DND-41 (cell line): Measurements from ENCODE around the gene IQGAP3.

ENCODE experiments used
- ATAC-seq: fragments of 200-7000 bp; cut with Tn5 transposase; 3 replicates; pipeline ENCODE4 v1.9.1; 2021; ENCODE audit warnings: low read depth; ENCODE audit not compliant: insufficient read depth
- DNase-seq: peaks from one replicate; pipeline ENCODE4 v3.0.0-alpha.2; 2020
- H2AFZ ChIP-seq: 2 replicates; pipeline ENCODE4 v1.6.0; 2012; ENCODE audit warnings: low read depth, low read length
- H3K27ac ChIP-seq: 2 replicates; pipeline ENCODE4 v1.5.1; 2012; ENCODE audit warnings: low read length, inconsistent platforms
- H3K27me3 ChIP-seq: fragments of 200-600 bp; sonication (generic); 2 replicates; pipeline ENCODE4 v1.6.0; 2012; ENCODE audit warnings: low read length, mild to moderate bottlenecking, inconsistent platforms; ENCODE audit not compliant: insufficient read depth, poor library complexity
- H3K36me3 ChIP-seq: 2 replicates; pipeline ENCODE4 v1.5.1; 2012; ENCODE audit warnings: low read length, inconsistent platforms; ENCODE audit not compliant: insufficient read depth
- H3K4me1 ChIP-seq: 2 replicates; pipeline ENCODE4 v1.5.1; 2012; ENCODE audit warnings: mild to moderate bottlenecking, low read length; ENCODE audit not compliant: insufficient read depth
- H3K4me2 ChIP-seq: 2 replicates; pipeline ENCODE4 v1.6.0; 2012; ENCODE audit warnings: mild to moderate bottlenecking, moderate library complexity, low read length, inconsistent platforms; ENCODE audit not compliant: insufficient read depth
- H3K4me3 ChIP-seq, 2 experiments: fragments of 200-600 bp in 1 of 2; shearing (Covaris generic) in 1 of 2; 2 replicates each; pipeline ENCODE4 v1.5.1; 2012 to 2016; ENCODE audit warnings: inconsistent platforms in 2 of 2, low read length in 2 of 2, mild to moderate bottlenecking in 2 of 2, low read depth in 1 of 2, moderate library complexity in 1 of 2
- H3K79me2 ChIP-seq: 2 replicates; pipeline ENCODE4 v1.6.0; 2012; ENCODE audit warnings: low read length, inconsistent platforms; ENCODE audit not compliant: insufficient read depth
- H3K9ac ChIP-seq: 2 replicates; pipeline ENCODE4 v1.6.0; 2012; ENCODE audit warnings: low read depth, mild to moderate bottlenecking, inconsistent platforms, low read length, moderate library complexity
- H3K9me3 ChIP-seq: 2 replicates; pipeline ENCODE4 v1.5.1; 2012; ENCODE audit warnings: low read length, moderate library complexity, mild to moderate bottlenecking, inconsistent platforms; ENCODE audit not compliant: insufficient read depth, severe bottlenecking
- H4K20me1 ChIP-seq: 2 replicates; pipeline ENCODE4 v1.6.0; 2012; ENCODE audit warnings: low read length; ENCODE audit not compliant: insufficient read depth
- CTCF ChIP-seq: IDR thresholded peaks from 2 replicates; pipeline ENCODE4 v1.5.1; 2012; ENCODE audit warnings: borderline replicate concordance, low read length, moderate library complexity, mild to moderate bottlenecking; ENCODE audit not compliant: poor library complexity, severe bottlenecking; ENCODE audit errors: extremely low read depth
- EZH2 ChIP-seq: IDR thresholded peaks from 3 replicates; pipeline ENCODE4 v1.6.1; 2012; ENCODE audit warnings: borderline replicate concordance, low read depth, mild to moderate bottlenecking, moderate library complexity, low read length, inconsistent platforms; ENCODE audit not compliant: severe bottlenecking

The IQGAP3 gene

DNA sequence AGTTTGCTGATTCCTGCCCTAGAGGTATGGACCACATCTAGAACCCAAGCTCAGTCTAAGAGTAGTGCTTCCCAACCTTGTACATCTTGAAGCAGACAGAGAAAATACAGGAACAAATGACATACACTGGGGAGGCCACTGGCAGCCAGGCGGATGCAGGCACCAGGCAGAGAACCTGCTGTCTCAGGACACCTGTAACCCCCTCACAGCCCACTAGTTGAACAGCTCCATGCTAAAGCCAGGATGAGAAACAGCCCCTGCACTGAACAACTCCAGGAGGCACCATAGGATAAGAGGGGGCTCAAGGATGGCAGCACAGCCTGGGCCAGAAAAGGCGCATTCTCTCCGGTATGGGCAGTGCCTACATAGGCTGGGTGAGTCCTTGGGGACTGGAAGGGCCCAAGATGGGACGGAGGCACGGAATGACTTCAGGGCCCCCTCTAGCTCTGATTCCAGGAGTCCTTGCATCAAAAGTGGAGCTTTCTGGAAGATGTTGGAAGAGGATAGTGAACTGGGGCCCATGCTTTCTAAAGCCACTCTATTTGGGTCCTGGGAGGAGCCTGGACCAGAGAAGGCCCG, 87.8 kb downstream of the IQGAP3 start:
- Histone ChIP-seq H3K9ac (no peak overlapping the region), H3K79me2 (peaks cover 60% of the 10 kb centered on the region), H4K20me1 (peaks cover 78% of the 10 kb centered on the region), H3K36me3 (peaks cover 51% of the 10 kb centered on the region), H3K27me3 (no peaks in the 10 kb centered on the region), H3K4me3 (no peak overlapping the region), H3K4me1 (no peaks in the 10 kb centered on the region), H3K4me2 (no peak overlapping the region), H3K27ac (no peak overlapping the region), H3K9me3 (no peaks in the 10 kb centered on the region), H2AFZ (no peak overlapping the region)
- DNase-seq (no peak), ATAC-seq (no peak)
- no peak for TF ChIP-seq CTCF
- TF ChIP-seq EZH2, result no peak

- Histone ChIP-seq H3K36me3 (peaks cover 53% of the 10 kb centered on the region), H3K4me3 (no peak overlapping the region), H3K9ac (no peak overlapping the region), H4K20me1 (peaks cover 66% of the 10 kb centered on the region), H3K27ac (no peak overlapping the region), H3K9me3 (no peaks in the 10 kb centered on the region), H3K79me2 (peaks cover 48% of the 10 kb centered on the region), H2AFZ (no peak overlapping the region), H3K4me2 (no peak overlapping the region), H3K4me1 (no peaks in the 10 kb centered on the region), H3K27me3 (no peaks in the 10 kb centered on the region)
- DNase-seq, result no peak
- ATAC-seq, result no peak
- TF ChIP-seq CTCF (no peak), EZH2 (no peak)
These were observed 89.0 kb downstream of the IQGAP3 start for GRCh38 chr1:156483397-156483796.

DNA sequence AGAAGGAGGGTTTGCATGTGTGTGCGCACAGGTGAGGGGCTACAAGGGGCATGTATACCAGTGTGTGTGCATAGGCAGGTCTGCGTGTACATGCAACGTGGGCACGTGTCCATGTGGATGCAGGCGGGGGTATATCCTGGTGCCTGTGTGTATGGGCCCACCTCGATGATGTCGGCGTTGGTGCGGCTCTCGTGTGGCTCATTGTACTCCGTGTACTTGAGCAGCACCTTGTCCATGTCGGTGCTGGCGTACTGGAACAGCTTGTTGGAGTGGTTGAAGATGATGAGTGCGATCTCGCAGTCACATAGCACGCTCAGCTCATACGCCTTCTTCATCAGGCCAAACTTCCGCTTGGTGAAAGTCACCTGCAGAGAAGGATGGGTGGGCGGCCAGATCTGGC, 90.1 kb downstream of the IQGAP3 start:
- Histone ChIP-seq H3K4me3 (no peak overlapping the region), H3K4me1 (no peaks in the 10 kb centered on the region), H3K79me2 (peaks cover 37% of the 10 kb centered on the region), H3K9me3 (no peaks in the 10 kb centered on the region), H3K27me3 (no peaks in the 10 kb centered on the region), H3K27ac (no peak overlapping the region), H3K9ac (no peak overlapping the region), H3K4me2 (no peak overlapping the region), H3K36me3 (peaks cover 64% of the 10 kb centered on the region), H2AFZ (no peak overlapping the region), H4K20me1 (peaks cover 55% of the 10 kb centered on the region)
- TF ChIP-seq EZH2, result no peak
- TF ChIP-seq CTCF, result no peak
- DNase-seq (no peak), ATAC-seq (no peak)
